Measurements from ENCODE around the gene SLC25A51. TPM values are rescaled to one million over a fixed set of nuclear protein-coding genes. Genes with fewer than 3 reads are reported as not detected.

The SLC25A51 gene
- total and polyA plus RNA-seq, 4 donors = 6.2 to 30.1 (median 17.3) TPM

- 93 to 96% methylated on average over 14 of the region's 14 CpGs for WGBS, 2 donors
- no peak for DNase-seq
- no peak overlapping the region for H3K9ac ChIP-seq (ENCODE audit: insufficient read depth in 1 of 2, low read length in 2 of 2)
- ATAC-seq (ENCODE audit: insufficient read depth, low FRiP score) = no peak
- peaks cover 0 to 52% (median 22%) of the 10 kb centered on the region in 5 donors for H3K4me1 ChIP-seq (ENCODE audit: control insufficient read depth in 5 of 5, insufficient read depth in 5 of 5, low read length in 5 of 5)
- H3K4me3 ChIP-seq = no peak overlapping the region
- H3K36me3 ChIP-seq (ENCODE audit: control insufficient read depth in 4 of 4, insufficient read depth in 4 of 4, low read length in 4 of 4) = peaks cover 0 to 2% (median 0%) of the 10 kb centered on the region in 4 donors
- H3K27me3 ChIP-seq (ENCODE audit: control insufficient read depth in 3 of 3, insufficient read depth in 3 of 3, low read length in 2 of 3) = no peaks in the 10 kb centered on the region
- no peak for TF ChIP-seq CTCF (IDR thresholded peaks at IDR 0.05; ENCODE audit: control extremely low read depth, extremely low read depth)
- H3K27ac ChIP-seq (ENCODE audit: low read depth in 1 of 2, low read length in 1 of 2) = no peak overlapping the region
- H3K9me3 ChIP-seq (ENCODE audit: control insufficient read depth in 4 of 4, insufficient read depth in 3 of 4, low read length in 3 of 4) = no peaks in the 10 kb centered on the region
Measured at GRCh38 chr9:37923118-37923795, 19.3 kb upstream of the SLC25A51 start.

- peak in 1 of 3 donors; percentile 7 for DNase-seq
- Histone ChIP-seq H3K27me3 (ENCODE audit: control insufficient read depth in 3 of 3, insufficient read depth in 3 of 3, low read length in 2 of 3) (no peaks in the 10 kb centered on the region), H3K9me3 (ENCODE audit: control insufficient read depth in 4 of 4, insufficient read depth in 3 of 4, low read length in 3 of 4) (no peaks in the 10 kb centered on the region), H3K9ac (ENCODE audit: insufficient read depth in 1 of 2, low read length in 2 of 2) (no peak overlapping the region), H3K27ac (ENCODE audit: low read depth in 1 of 2, low read length in 1 of 2) (peak overlapping the region in 1 of 2 donors; percentile 1), H3K4me1 (ENCODE audit: control insufficient read depth in 5 of 5, insufficient read depth in 5 of 5, low read length in 5 of 5) (peaks cover 0 to 51% (median 28%) of the 10 kb centered on the region in 5 donors), H3K36me3 (ENCODE audit: control insufficient read depth in 4 of 4, insufficient read depth in 4 of 4, low read length in 4 of 4) (peaks cover 0 to 2% (median 0%) of the 10 kb centered on the region in 4 donors), H3K4me3 (no peak overlapping the region)
- ATAC-seq (ENCODE audit: insufficient read depth, low FRiP score) = no peak
- WGBS, 2 donors = 70 to 89% methylated on average over 13 of the region's 13 CpGs
- TF ChIP-seq CTCF (IDR thresholded peaks at IDR 0.05; ENCODE audit: control extremely low read depth, extremely low read depth) = no peak
Measured at GRCh38 chr9:37922363-37923117, 18.6 kb upstream of the SLC25A51 start.

GRCh38 chr9:37921546-37922300 is 17.8 kb upstream of the SLC25A51 start:
- H3K4me3 ChIP-seq = no peak overlapping the region
- WGBS, 2 donors = 69 to 85% methylated on average over 15 of the region's 15 CpGs
- peak overlapping the region in 1 of 2 donors; percentile 40 for H3K27ac ChIP-seq (ENCODE audit: low read depth in 1 of 2, low read length in 1 of 2)
- DNase-seq (peak in 2 of 3 donors; percentile 18 to 51), ATAC-seq (ENCODE audit: insufficient read depth, low FRiP score) (no peak)
- peaks cover 0 to 57% (median 35%) of the 10 kb centered on the region in 5 donors for H3K4me1 ChIP-seq (ENCODE audit: control insufficient read depth in 5 of 5, insufficient read depth in 5 of 5, low read length in 5 of 5)
- TF ChIP-seq CTCF (IDR thresholded peaks at IDR 0.05; ENCODE audit: control extremely low read depth, extremely low read depth) = no peak
- H3K9ac ChIP-seq (ENCODE audit: insufficient read depth in 1 of 2, low read length in 2 of 2) = no peak overlapping the region
- H3K36me3 ChIP-seq (ENCODE audit: control insufficient read depth in 4 of 4, insufficient read depth in 4 of 4, low read length in 4 of 4) = peaks cover 0 to 2% (median 0%) of the 10 kb centered on the region in 4 donors
- no peaks in the 10 kb centered on the region for H3K9me3 ChIP-seq (ENCODE audit: control insufficient read depth in 4 of 4, insufficient read depth in 3 of 4, low read length in 3 of 4)
- no peaks in the 10 kb centered on the region for H3K27me3 ChIP-seq (ENCODE audit: control insufficient read depth in 3 of 3, insufficient read depth in 3 of 3, low read length in 2 of 3)

All from lung (tissue), 12 donors.